ENCODE measurements around the gene PRM2. TPM values are rescaled to one million over a fixed set of nuclear protein-coding genes. Genes with fewer than 3 reads are reported as not detected.

PRM2 gene
- total RNA-seq, 1 donor from 2014 or later = not detected

DNA sequence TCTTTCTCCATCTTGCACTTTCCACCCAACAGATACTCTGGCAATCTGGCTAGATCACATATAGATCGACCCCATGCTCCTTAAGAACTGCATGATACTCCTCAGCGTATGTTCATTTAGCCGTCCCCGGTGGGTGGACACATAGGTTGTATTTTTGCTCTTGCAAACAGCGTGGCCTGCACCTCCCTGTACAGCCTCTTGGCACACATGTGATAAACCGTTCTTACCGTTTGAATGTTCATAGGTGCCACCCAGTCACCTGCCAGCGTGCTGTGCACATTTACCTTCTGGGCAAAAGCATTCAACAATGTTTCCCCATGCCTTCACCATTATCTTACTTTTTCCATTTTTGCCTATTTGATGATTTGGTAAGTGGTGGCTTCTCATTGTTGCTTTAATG lies 13.4 kb downstream of the PRM2 start:
- DNase-seq (ENCODE audit: low spot score) = no peak

GRCh38 chr16:11260596-11260966 lies 15.7 kb downstream of the PRM2 start:
- no peak for DNase-seq (ENCODE audit: low spot score)

- DNase-seq (ENCODE audit: low spot score) = no peak
Measured at GRCh38 chr16:11259655-11260595, 16.4 kb downstream of the PRM2 start.

- DNase-seq (ENCODE audit: low spot score) = peak; percentile 33
Measured at GRCh38 chr16:11258553-11259492, 17.5 kb downstream of the PRM2 start.

GRCh38 chr16:11257131-11257938 lies 18.9 kb downstream of the PRM2 start:
- DNase-seq (ENCODE audit: low spot score) = peak; percentile 76

DNA sequence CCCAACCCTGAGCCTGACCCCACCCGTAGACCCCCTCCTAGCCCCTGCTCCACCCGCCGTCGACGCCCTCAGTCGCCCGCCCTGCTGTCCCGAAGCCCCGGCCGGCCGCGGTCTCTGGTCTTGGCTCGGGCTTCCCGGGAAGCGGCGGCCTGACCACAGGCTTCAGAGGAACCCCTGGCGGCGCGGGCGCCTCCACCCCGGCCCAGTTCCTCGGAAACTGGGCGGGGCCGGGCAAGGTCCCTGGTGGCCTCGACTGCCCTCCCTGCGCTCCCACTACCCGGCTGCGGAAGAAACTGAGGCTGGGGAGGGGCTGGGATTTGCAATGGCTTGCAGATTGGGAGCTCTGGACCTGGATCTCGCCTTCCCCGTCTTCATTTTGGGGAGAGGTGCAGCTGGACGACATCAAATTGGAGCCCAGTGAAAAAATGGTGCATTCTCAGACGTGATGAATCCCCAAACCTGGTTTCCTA lies 19.6 kb downstream of the PRM2 start:
- peak; percentile 55 for DNase-seq (ENCODE audit: low spot score)

GRCh38 chr16:11255737-11256660 lies 20.3 kb downstream of the PRM2 start, which contains the start of gene SOCS1:
SOCS1 (minus strand) TSS chr16:11256204; CDS start chr16:11255478, 726 bp downstream.
- peak; percentile 89 for DNase-seq (ENCODE audit: low spot score)

DNA sequence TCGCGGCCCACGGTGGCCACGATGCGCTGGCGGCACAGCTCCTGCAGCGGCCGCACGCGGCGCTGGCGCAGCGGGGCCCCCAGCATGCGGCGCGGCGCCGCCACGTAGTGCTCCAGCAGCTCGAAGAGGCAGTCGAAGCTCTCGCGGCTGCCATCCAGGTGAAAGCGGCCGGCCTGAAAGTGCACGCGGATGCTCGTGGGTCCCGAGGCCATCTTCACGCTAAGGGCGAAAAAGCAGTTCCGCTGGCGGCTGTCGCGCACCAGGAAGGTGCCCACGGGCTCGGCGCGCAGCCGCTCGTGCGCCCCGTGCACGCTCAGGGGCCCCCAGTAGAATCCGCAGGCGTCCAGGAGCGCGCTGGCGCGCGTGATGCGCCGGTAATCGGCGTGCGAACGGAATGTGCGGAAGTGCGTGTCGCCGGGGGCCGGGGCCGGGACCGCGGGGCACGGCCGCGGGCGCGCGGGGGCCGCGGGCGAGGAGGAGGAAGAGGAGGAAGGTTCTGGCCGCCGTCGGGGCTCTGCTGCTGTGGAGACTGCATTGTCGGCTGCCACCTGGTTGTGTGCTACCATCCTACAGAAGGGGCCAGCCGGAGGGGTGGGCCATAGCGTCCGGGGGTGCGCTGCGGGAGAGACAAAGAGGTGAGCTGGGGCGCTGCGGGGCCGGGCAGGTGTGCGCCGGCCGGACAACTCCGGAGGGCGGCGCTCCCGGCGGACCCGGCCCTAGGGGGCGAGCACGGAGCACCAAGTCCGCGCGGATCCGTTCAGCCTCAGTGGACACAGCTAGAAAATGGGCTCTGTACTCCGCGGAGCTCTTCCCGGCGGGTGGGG lies 21.2 kb downstream of the PRM2 start:
- peak; percentile 54 for DNase-seq (ENCODE audit: low spot score)

DNA sequence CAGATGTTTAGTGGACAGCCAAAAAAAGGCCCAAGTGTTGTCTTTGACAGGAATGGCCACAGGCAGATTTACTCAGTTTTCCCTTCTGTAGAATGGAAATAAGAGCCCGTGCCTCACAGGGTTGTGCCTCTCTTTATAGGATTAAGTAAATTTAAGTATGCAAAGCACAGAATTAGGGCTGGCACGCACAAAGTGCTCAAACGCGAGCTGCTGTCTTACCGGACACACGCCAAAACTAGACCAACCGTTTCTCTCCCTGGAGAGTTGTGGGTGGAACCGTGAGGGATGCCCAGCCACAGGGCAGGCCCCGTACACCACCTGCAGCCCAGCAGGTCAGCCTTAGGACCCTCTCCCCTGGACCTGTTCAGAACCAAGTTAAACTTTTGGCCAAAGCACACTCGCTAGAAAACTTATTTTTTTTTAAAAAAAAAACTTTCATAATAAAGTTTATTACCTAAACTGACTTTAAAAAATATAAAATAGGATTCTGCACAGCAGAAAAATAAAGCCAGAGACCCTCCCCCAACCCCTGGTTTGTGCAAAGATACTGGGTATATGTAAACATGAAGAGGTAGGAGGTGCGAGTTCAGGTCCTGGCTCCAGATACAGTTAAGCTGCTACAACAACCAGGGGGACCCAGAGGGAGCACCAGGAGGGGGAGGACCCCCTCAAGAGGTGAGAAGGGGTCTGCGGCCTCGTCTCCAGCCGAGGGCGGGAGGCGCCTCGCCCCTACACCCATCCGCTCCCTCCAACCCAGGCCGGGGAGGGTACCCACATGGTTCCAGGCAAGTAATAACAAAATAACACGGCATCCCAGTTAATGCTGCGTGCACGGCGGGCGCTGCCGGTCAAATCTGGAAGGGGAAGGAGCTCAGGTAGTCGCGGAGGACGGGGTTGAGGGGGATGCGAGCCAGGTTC lies 22.0 kb downstream of the PRM2 start:
- DNase-seq (ENCODE audit: low spot score) = no peak

DNA sequence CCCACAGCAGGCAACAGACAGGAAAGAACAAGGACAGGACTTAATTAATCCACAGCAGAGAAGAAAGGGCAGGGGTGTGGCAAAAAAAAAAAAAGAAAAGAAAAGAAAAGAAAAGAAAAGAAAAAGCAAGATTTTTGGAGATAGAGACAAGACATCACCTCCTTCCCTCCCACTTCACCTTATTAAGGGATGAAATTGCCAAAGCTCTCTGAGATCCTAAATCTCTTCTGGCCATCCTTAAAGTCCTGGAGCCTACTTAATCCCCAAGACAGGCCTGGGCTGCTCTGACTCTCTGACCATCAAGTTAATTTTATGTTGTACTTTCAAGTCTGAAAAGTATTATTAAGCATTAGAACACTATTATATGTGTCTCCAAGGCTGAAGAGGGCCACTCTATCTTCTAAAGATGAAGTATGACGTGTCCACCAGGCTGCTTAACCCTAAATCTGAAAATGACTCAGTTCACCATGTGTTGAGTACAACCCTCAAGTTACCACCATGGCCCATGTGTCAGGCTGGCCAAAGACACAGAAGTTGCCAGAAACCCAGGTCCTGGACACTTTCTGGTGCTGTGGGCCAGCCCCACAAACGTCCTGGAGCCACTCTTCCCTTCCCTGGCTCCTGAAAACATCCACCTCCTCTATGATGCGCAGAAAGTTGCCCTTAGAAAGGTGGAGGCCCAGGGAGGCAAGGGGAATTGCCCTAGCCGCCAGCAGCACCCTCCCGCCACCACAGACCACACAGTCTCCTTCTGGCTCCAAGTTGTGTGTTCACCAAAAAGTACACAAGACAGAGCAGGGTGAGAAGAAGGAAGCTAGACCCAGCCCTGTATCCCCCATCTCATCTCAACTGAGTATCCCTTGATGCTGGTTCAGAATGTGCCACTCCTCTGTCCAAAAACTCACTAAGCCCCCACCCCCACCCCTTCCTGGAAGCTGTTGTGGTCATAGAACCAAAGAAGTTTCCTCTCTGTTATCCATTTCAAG lies 23.0 kb downstream of the PRM2 start:
- DNase-seq (ENCODE audit: low spot score) = peak; percentile 58

DNA sequence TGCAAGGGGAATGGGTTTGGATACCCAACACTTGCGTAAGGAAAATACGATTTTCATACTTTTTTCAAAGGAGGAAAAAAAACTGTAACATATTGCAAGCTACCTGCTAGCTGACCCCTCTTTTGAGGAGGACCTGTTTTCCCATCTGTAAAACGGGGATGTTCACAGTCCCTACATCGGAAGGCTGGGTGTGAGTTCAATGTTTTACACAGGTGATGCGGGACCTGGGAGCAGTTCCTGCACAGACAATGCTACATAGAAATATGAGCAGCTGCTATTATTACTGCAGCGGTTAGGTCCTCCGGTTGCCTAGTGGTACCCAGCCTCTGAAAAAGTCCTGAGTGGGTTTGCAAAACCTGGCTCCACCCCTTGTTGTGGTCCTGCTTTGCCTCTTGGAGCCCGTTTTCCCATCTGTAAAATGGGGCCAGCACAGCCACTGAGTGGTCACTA lies 23.8 kb downstream of the PRM2 start:
- DNase-seq (ENCODE audit: low spot score) = no peak

- no peak for DNase-seq (ENCODE audit: low spot score)
Measured at GRCh38 chr16:11251525-11252481, 24.5 kb downstream of the PRM2 start.

- no peak for DNase-seq (ENCODE audit: low spot score)
Measured at GRCh38 chr16:11250786-11251524, 25.3 kb downstream of the PRM2 start.

GRCh38 chr16:11250091-11250785 lies 26.0 kb downstream of the PRM2 start:
- no peak for DNase-seq (ENCODE audit: low spot score)
